RWPE2 (cell line): ENCODE data around the gene NEGR1.
"Not testable (repeated sequence)": the region's sequence is repeated elsewhere in the genome, so short reads cannot be mapped to it uniquely, and the experiment has no call there.

Experiments used
- ATAC-seq: fragments of 200-7000 bp; cut with Tn5 transposase; 3 replicates; pipeline ENCODE4 v1.9.1; 2021; ENCODE audit warnings: low read depth
- DNase-seq: peaks from one replicate; pipeline ENCODE4 v3.0.0-alpha.2; 2020; ENCODE audit warnings: low spot score
- H3K27ac ChIP-seq: fragments of 450-650 bp; 2 replicates; pipeline ENCODE4 v1.5.1; 2017; ENCODE audit warnings: mild to moderate bottlenecking; ENCODE audit not compliant: poor library complexity, severe bottlenecking
- H3K27me3 ChIP-seq: fragments of 250-450 bp; sonication (Bioruptor Pico); 2 replicates; pipeline ENCODE4 v1.5.1; 2021; ENCODE audit warnings: mild to moderate bottlenecking, moderate library complexity; ENCODE audit not compliant: insufficient read depth, poor library complexity, severe bottlenecking
- H3K36me3 ChIP-seq: fragments of 250-450 bp; sonication (Bioruptor Pico); 2 replicates; pipeline ENCODE4 v1.5.1; 2020; ENCODE audit warnings: low read depth, mild to moderate bottlenecking, moderate library complexity
- H3K4me1 ChIP-seq: fragments of 250-450 bp; sonication (Bioruptor Pico); 2 replicates; pipeline ENCODE4 v1.5.1; 2021; ENCODE audit warnings: mild to moderate bottlenecking, moderate library complexity; ENCODE audit not compliant: insufficient read depth, poor library complexity, severe bottlenecking
- H3K4me3 ChIP-seq: fragments of 250-450 bp; sonication (Bioruptor Pico); 2 replicates; pipeline ENCODE4 v1.5.1; 2021; ENCODE audit warnings: mild to moderate bottlenecking, moderate library complexity; ENCODE audit not compliant: severe bottlenecking
- H3K9me3 ChIP-seq: fragments of 250-450 bp; sonication (Bioruptor Pico); 2 replicates; pipeline ENCODE4 v1.5.1; 2021; ENCODE audit warnings: mild to moderate bottlenecking, moderate library complexity; ENCODE audit not compliant: severe bottlenecking
- CTCF ChIP-seq: fragments of 450-650 bp; IDR thresholded peaks from one replicate; pipeline ENCODE4 v1.5.1; 2017; ENCODE audit warnings: mild to moderate bottlenecking, moderate library complexity; ENCODE audit not compliant: poor library complexity, severe bottlenecking

NEGR1 gene

GRCh38 chr1:71908871-71909390 lies 373.4 kb downstream of the NEGR1 start:
- no peak overlapping the region for H3K4me3 ChIP-seq
- DNase-seq: no peak
- H3K36me3 ChIP-seq: no peaks in the 10 kb centered on the region
- H3K27ac ChIP-seq: no peak overlapping the region
- H3K27me3 ChIP-seq: no peaks in the 10 kb centered on the region
- TF ChIP-seq CTCF: no peak
- no peaks in the 10 kb centered on the region for H3K9me3 ChIP-seq
- ATAC-seq: no peak
- H3K4me1 ChIP-seq: no peaks in the 10 kb centered on the region

GRCh38 chr1:71908303-71908702 lies 374.0 kb downstream of the NEGR1 start:
- Histone ChIP-seq H3K4me1 (no peaks in the 10 kb centered on the region), H3K36me3 (no peaks in the 10 kb centered on the region), H3K4me3 (no peak overlapping the region), H3K9me3 (no peaks in the 10 kb centered on the region), H3K27me3 (no peaks in the 10 kb centered on the region), H3K27ac (no peak overlapping the region)
- DNase-seq (no peak), ATAC-seq (no peak)
- TF ChIP-seq CTCF: no peak

GRCh38 chr1:71899881-71900280 lies 382.5 kb downstream of the NEGR1 start:
- peaks cover 7% of the 10 kb centered on the region for H3K27me3 ChIP-seq
- no peak for DNase-seq
- H3K9me3 ChIP-seq: peaks cover 2% of the 10 kb centered on the region
- no peak overlapping the region for H3K4me3 ChIP-seq
- H3K36me3 ChIP-seq: no peaks in the 10 kb centered on the region
- H3K4me1 ChIP-seq: no peaks in the 10 kb centered on the region
- no peak for ATAC-seq
- no peak overlapping the region for H3K27ac ChIP-seq
- TF ChIP-seq CTCF: no peak

- not testable (repeated sequence) for DNase-seq, ATAC-seq, H3K4me3 ChIP-seq, H3K36me3 ChIP-seq, H3K4me1 ChIP-seq, H3K9me3 ChIP-seq, H3K27me3 ChIP-seq, H3K27ac ChIP-seq
These were observed 394.2 kb downstream of the NEGR1 start for GRCh38 chr1:71888166-71888565.

- no peak overlapping the region for H3K4me3 ChIP-seq
- no peak for ATAC-seq
- DNase-seq: no peak
- H3K27ac ChIP-seq: no peak overlapping the region
- H3K36me3 ChIP-seq: no peaks in the 10 kb centered on the region
- H3K4me1 ChIP-seq: no peaks in the 10 kb centered on the region
- H3K9me3 ChIP-seq: no peaks in the 10 kb centered on the region
- no peak for TF ChIP-seq CTCF
- H3K27me3 ChIP-seq: no peaks in the 10 kb centered on the region
These were observed 397.2 kb downstream of the NEGR1 start for GRCh38 chr1:71885171-71885570.
